ENCODE data around the gene RXYLT1. TPM values are rescaled to one million over a fixed set of nuclear protein-coding genes. Genes with fewer than 3 reads are reported as not detected.
"Not testable (repeated sequence)": the region's sequence is repeated elsewhere in the genome, so short reads cannot be mapped to it uniquely, and the experiment has no call there.

RXYLT1 gene
- polyA plus RNA-seq, 4 donors = 3.4 to 20.9 (median 9.3) TPM

DNA sequence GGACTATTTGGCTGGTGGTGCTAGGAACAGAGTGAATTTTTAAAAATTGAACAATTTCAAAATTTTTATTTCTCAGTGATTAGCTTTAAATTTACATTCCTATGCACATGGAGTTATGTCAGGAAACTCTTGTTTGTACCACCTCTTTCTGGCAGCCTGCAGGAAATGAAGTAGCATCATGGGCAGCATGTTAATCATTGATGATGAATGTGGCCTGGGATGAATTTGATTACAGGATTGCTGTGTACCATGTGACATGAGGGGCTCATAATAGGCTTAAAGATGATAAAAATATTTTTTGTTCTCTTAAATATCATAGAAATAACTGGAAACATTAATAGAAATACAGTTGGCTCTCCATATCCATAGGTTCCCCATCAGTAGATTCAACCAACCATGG lies 32.6 kb upstream of the RXYLT1 start:
- not testable (repeated sequence) for H3K9me3 ChIP-seq (ENCODE audit: control insufficient read depth in 2 of 2, insufficient read depth in 1 of 2, low read depth in 1 of 2, low read length in 1 of 2); H3K4me1 ChIP-seq (ENCODE audit: control insufficient read depth in 3 of 3, insufficient read depth in 2 of 3, low read depth in 1 of 3, low read length in 2 of 3); H3K27ac ChIP-seq (ENCODE audit: low read depth in 1 of 3, low read length in 2 of 3); H3K36me3 ChIP-seq (ENCODE audit: control insufficient read depth in 3 of 3, insufficient read depth in 2 of 3, low read depth in 1 of 3, low read length in 3 of 3); H3K27me3 ChIP-seq (ENCODE audit: control insufficient read depth in 3 of 3, insufficient read depth in 3 of 3, low read length in 3 of 3); DNase-seq; FAIRE-seq; H3K4me3 ChIP-seq (ENCODE audit: low read depth in 1 of 3, low read length in 3 of 3)

GRCh38 chr12:63747553-63747952 lies 32.2 kb upstream of the RXYLT1 start:
- FAIRE-seq = no peak
- WGBS, 3 donors = 86 to 90% (median 88%) methylated on average over 5 of the region's 5 CpGs
- no peak overlapping the region for H3K27ac ChIP-seq (ENCODE audit: low read depth in 1 of 3, low read length in 2 of 3)

GRCh38 chr12:63752283-63752682 lies 27.4 kb upstream of the RXYLT1 start:
- FAIRE-seq = no peak
- DNase-seq = no peak
- H3K9me3 ChIP-seq (ENCODE audit: control insufficient read depth in 2 of 2, insufficient read depth in 1 of 2, low read depth in 1 of 2, low read length in 1 of 2) = no peaks in the 10 kb centered on the region
- H3K27ac ChIP-seq (ENCODE audit: low read depth in 1 of 3, low read length in 2 of 3) = no peak overlapping the region
- no peak overlapping the region for H3K4me3 ChIP-seq (ENCODE audit: low read depth in 1 of 3, low read length in 3 of 3)
- H3K36me3 ChIP-seq (ENCODE audit: control insufficient read depth in 3 of 3, insufficient read depth in 2 of 3, low read depth in 1 of 3, low read length in 3 of 3) = no peaks in the 10 kb centered on the region
- H3K27me3 ChIP-seq (ENCODE audit: control insufficient read depth in 3 of 3, insufficient read depth in 3 of 3, low read length in 3 of 3) = no peaks in the 10 kb centered on the region
- 22 to 32% (median 26%) methylated on average over 2 of the region's 2 CpGs for WGBS, 3 donors
- H3K4me1 ChIP-seq (ENCODE audit: control insufficient read depth in 3 of 3, insufficient read depth in 2 of 3, low read depth in 1 of 3, low read length in 2 of 3) = no peaks in the 10 kb centered on the region

More at GRCh38 chr12:63747553-63747952, 32.2 kb upstream of the RXYLT1 start:
- no peaks in the 10 kb centered on the region for H3K4me1 ChIP-seq (ENCODE audit: control insufficient read depth in 3 of 3, insufficient read depth in 2 of 3, low read depth in 1 of 3, low read length in 2 of 3)
- no peak for DNase-seq
- no peaks in the 10 kb centered on the region for H3K27me3 ChIP-seq (ENCODE audit: control insufficient read depth in 3 of 3, insufficient read depth in 3 of 3, low read length in 3 of 3)
- H3K4me3 ChIP-seq (ENCODE audit: low read depth in 1 of 3, low read length in 3 of 3) = no peak overlapping the region
- H3K36me3 ChIP-seq (ENCODE audit: control insufficient read depth in 3 of 3, insufficient read depth in 2 of 3, low read depth in 1 of 3, low read length in 3 of 3) = no peaks in the 10 kb centered on the region
- no peaks in the 10 kb centered on the region for H3K9me3 ChIP-seq (ENCODE audit: control insufficient read depth in 2 of 2, insufficient read depth in 1 of 2, low read depth in 1 of 2, low read length in 1 of 2)

- Histone ChIP-seq H3K4me1 (ENCODE audit: control insufficient read depth in 3 of 3, insufficient read depth in 2 of 3, low read depth in 1 of 3, low read length in 2 of 3) (no peaks in the 10 kb centered on the region), H3K36me3 (ENCODE audit: control insufficient read depth in 3 of 3, insufficient read depth in 2 of 3, low read depth in 1 of 3, low read length in 3 of 3) (no peaks in the 10 kb centered on the region), H3K27ac (ENCODE audit: low read depth in 1 of 3, low read length in 2 of 3) (no peak overlapping the region), H3K9me3 (ENCODE audit: control insufficient read depth in 2 of 2, insufficient read depth in 1 of 2, low read depth in 1 of 2, low read length in 1 of 2) (no peaks in the 10 kb centered on the region), H3K27me3 (ENCODE audit: control insufficient read depth in 3 of 3, insufficient read depth in 3 of 3, low read length in 3 of 3) (no peaks in the 10 kb centered on the region), H3K4me3 (ENCODE audit: low read depth in 1 of 3, low read length in 3 of 3) (no peak overlapping the region)
- no peak for DNase-seq
- no peak for FAIRE-seq
- 79 to 83% (median 82%) methylated on average over 2 of the region's 2 CpGs for WGBS, 3 donors
Observed at GRCh38 chr12:63752841-63753240, 26.9 kb upstream of the RXYLT1 start.

GRCh38 chr12:63753743-63754142 lies 26.0 kb upstream of the RXYLT1 start:
- H3K36me3 ChIP-seq (ENCODE audit: control insufficient read depth in 3 of 3, insufficient read depth in 2 of 3, low read depth in 1 of 3, low read length in 3 of 3) = no peaks in the 10 kb centered on the region
- no peak overlapping the region for H3K4me3 ChIP-seq (ENCODE audit: low read depth in 1 of 3, low read length in 3 of 3)
- FAIRE-seq = no peak
- H3K27me3 ChIP-seq (ENCODE audit: control insufficient read depth in 3 of 3, insufficient read depth in 3 of 3, low read length in 3 of 3) = no peaks in the 10 kb centered on the region
- H3K27ac ChIP-seq (ENCODE audit: low read depth in 1 of 3, low read length in 2 of 3) = no peak overlapping the region
- H3K4me1 ChIP-seq (ENCODE audit: control insufficient read depth in 3 of 3, insufficient read depth in 2 of 3, low read depth in 1 of 3, low read length in 2 of 3) = no peaks in the 10 kb centered on the region
- H3K9me3 ChIP-seq (ENCODE audit: control insufficient read depth in 2 of 2, insufficient read depth in 1 of 2, low read depth in 1 of 2, low read length in 1 of 2) = no peaks in the 10 kb centered on the region
- DNase-seq = no peak

- no peak for DNase-seq
- no peaks in the 10 kb centered on the region for H3K9me3 ChIP-seq (ENCODE audit: control insufficient read depth in 2 of 2, insufficient read depth in 1 of 2, low read depth in 1 of 2, low read length in 1 of 2)
- 66 to 71% (median 70%) methylated on average over 3 of the region's 3 CpGs for WGBS, 3 donors
- H3K4me1 ChIP-seq (ENCODE audit: control insufficient read depth in 3 of 3, insufficient read depth in 2 of 3, low read depth in 1 of 3, low read length in 2 of 3) = no peaks in the 10 kb centered on the region
- H3K27me3 ChIP-seq (ENCODE audit: control insufficient read depth in 3 of 3, insufficient read depth in 3 of 3, low read length in 3 of 3) = peaks cover 0 to 5% (median 0%) of the 10 kb centered on the region in 3 donors
- no peak for FAIRE-seq
- H3K36me3 ChIP-seq (ENCODE audit: control insufficient read depth in 3 of 3, insufficient read depth in 2 of 3, low read depth in 1 of 3, low read length in 3 of 3) = no peaks in the 10 kb centered on the region
- H3K4me3 ChIP-seq (ENCODE audit: low read depth in 1 of 3, low read length in 3 of 3) = no peak overlapping the region
- H3K27ac ChIP-seq (ENCODE audit: low read depth in 1 of 3, low read length in 2 of 3) = no peak overlapping the region
Observed at GRCh38 chr12:63764481-63764880, 15.2 kb upstream of the RXYLT1 start.

- no peak for FAIRE-seq
- H3K4me3 ChIP-seq (ENCODE audit: low read depth in 1 of 3, low read length in 3 of 3) = no peak overlapping the region
- no peaks in the 10 kb centered on the region for H3K36me3 ChIP-seq (ENCODE audit: control insufficient read depth in 3 of 3, insufficient read depth in 2 of 3, low read depth in 1 of 3, low read length in 3 of 3)
- H3K27ac ChIP-seq (ENCODE audit: low read depth in 1 of 3, low read length in 2 of 3) = no peak overlapping the region
- DNase-seq = no peak
- H3K27me3 ChIP-seq (ENCODE audit: control insufficient read depth in 3 of 3, insufficient read depth in 3 of 3, low read length in 3 of 3) = peaks cover 0 to 5% (median 0%) of the 10 kb centered on the region in 3 donors
- WGBS, 3 donors = 68 to 80% (median 76%) methylated on average over 1 of the region's 1 CpG
- peaks cover 0 to 3% of the 10 kb centered on the region in 2 donors for H3K9me3 ChIP-seq (ENCODE audit: control insufficient read depth in 2 of 2, insufficient read depth in 1 of 2, low read depth in 1 of 2, low read length in 1 of 2)
- H3K4me1 ChIP-seq (ENCODE audit: control insufficient read depth in 3 of 3, insufficient read depth in 2 of 3, low read depth in 1 of 3, low read length in 2 of 3) = no peaks in the 10 kb centered on the region
Observed at GRCh38 chr12:63766498-63766897, 13.2 kb upstream of the RXYLT1 start.

DNA sequence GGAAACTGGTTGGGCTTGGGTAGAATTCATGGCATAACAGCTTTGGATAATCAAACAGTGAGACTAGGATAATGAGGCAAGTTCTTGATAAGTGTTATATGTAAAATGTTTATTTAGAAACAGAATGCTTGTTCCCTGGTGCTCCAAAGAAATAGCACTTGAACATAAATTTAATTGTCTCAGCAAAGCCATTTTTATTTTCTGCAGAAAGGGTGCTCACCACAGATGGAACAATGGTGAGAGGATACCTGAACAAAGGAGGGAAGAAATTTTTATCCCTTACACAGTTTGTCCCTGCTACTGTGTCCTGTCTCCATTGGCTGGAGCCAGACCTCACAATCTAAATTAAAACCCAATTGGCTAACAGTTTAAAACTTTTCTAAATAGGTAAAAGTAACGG lies 9.3 kb upstream of the RXYLT1 start:
- no peak overlapping the region for H3K4me3 ChIP-seq (ENCODE audit: low read depth in 1 of 3, low read length in 3 of 3)
- H3K27ac ChIP-seq (ENCODE audit: low read depth in 1 of 3, low read length in 2 of 3) = no peak overlapping the region
- H3K36me3 ChIP-seq (ENCODE audit: control insufficient read depth in 3 of 3, insufficient read depth in 2 of 3, low read depth in 1 of 3, low read length in 3 of 3) = no peaks in the 10 kb centered on the region
- H3K27me3 ChIP-seq (ENCODE audit: control insufficient read depth in 3 of 3, insufficient read depth in 3 of 3, low read length in 3 of 3) = no peaks in the 10 kb centered on the region
- H3K9me3 ChIP-seq (ENCODE audit: control insufficient read depth in 2 of 2, insufficient read depth in 1 of 2, low read depth in 1 of 2, low read length in 1 of 2) = peaks cover 0 to 3% of the 10 kb centered on the region in 2 donors
- no peaks in the 10 kb centered on the region for H3K4me1 ChIP-seq (ENCODE audit: control insufficient read depth in 3 of 3, insufficient read depth in 2 of 3, low read depth in 1 of 3, low read length in 2 of 3)
- no peak for FAIRE-seq
- WGBS, 3 donors = 93 to 94% (median 93%) methylated on average over 1 of the region's 1 CpG
- DNase-seq = no peak

GRCh38 chr12:63777340-63777739 lies 2.4 kb upstream of the RXYLT1 start:
- no peak for DNase-seq
- H3K9me3 ChIP-seq (ENCODE audit: control insufficient read depth in 2 of 2, insufficient read depth in 1 of 2, low read depth in 1 of 2, low read length in 1 of 2) = no peaks in the 10 kb centered on the region
- 86 to 98% (median 88%) methylated on average over 1 of the region's 1 CpG for WGBS, 3 donors
- peaks cover 0 to 2% (median 0%) of the 10 kb centered on the region in 3 donors for H3K27me3 ChIP-seq (ENCODE audit: control insufficient read depth in 3 of 3, insufficient read depth in 3 of 3, low read length in 3 of 3)
- no peak overlapping the region for H3K27ac ChIP-seq (ENCODE audit: low read depth in 1 of 3, low read length in 2 of 3)
- H3K4me1 ChIP-seq (ENCODE audit: control insufficient read depth in 3 of 3, insufficient read depth in 2 of 3, low read depth in 1 of 3, low read length in 2 of 3) = peaks cover 0 to 4% (median 0%) of the 10 kb centered on the region in 3 donors
- H3K36me3 ChIP-seq (ENCODE audit: control insufficient read depth in 3 of 3, insufficient read depth in 2 of 3, low read depth in 1 of 3, low read length in 3 of 3) = no peaks in the 10 kb centered on the region
- no peak for FAIRE-seq
- H3K4me3 ChIP-seq (ENCODE audit: low read depth in 1 of 3, low read length in 3 of 3) = no peak overlapping the region
